ENCODE data around the gene THOC2.

THOC2 gene

DNA sequence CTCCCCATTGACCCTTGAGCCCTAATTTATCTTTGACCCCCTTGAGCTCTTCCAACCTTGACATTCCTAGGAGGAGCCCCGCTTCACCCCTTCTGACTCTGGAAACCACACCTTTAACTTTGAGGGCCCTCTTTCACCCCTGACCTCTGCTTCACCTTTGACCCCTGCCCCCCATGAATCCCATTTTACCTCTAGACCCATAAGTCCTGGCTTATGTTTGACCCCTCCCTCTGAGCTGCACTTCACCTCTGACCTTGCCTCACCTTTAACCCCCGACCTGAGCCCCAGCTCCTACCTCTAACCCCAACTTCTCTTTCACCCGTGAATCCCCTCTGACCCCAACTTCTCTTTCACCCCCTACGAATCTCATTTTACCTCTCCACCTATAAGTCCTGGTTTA lies 169.7 kb downstream of the THOC2 start:
- no peak for DNase-seq

DNA sequence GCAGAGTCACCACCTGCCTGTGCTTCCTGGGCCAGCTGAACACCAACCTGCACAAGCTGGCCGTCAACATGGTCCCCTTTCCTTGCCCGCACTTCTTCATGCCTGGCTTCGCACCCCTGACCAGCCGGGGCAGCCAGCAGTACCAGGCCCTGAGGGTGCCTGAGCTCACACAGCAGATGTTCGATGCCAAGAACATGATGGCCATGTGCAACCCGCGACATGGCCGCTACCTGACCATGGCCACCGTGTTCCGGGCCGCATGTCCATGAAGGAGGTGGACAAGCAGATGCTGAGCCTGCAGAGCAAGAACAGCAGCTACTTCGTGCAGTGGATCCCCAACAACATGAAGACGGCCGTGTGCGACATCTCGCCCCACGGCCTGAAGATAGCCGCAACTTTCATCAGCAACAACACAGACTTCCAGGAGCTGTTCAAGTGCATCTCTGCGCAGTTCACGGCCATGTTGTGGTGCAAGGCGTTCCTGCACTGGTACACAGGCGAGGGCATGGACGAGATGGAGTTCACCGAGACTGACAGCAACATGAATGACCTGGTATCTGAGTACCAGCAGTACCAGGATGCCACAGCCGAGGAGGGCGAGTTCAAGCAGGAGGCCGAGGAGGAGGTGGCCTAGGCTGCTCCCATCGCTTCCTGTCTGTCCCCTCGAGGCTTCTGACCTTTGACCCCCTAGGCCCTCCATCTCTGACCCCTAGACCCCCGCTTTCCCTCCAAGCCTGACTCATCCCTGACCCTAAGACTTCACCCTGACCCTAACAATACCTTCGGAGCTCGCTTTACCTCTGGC lies 170.3 kb downstream of the THOC2 start:
- no peak for DNase-seq

DNA sequence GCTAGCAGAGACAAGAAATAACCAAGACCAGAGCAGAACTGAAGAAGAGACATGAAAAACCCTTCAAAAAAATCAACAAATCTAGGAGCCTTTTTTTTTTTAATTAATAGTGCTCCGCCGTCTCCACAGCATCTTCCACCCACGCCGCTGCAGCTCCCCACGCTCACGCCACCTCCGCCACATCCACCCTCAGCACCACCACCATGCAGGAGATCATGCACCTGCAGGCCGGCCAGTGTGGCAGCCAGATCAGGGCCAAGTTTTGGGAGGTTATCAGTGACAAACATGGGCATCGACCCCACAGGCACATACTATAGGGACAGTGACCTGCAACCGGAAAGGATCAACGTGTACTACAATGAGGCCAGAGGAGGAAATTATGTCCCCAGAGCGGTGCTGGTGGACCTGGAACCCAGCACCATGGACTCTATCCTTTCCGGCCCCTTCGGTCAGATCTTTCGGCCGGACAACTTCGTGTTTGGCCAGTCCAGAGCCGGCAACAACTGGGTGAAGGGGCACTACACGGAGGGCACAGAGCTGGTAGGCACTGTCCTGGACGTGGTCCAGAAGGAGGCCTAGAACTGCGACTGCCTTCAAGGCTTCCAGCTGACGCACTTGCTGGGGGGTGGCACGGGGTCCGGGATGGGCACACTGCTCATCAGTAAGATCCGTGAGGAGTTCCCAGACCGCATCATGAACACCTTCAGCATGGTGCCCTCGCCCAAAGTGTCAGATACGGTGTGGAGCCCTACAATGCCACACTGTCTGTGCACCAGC lies 171.2 kb downstream of the THOC2 start:
- DNase-seq = no peak

DNA sequence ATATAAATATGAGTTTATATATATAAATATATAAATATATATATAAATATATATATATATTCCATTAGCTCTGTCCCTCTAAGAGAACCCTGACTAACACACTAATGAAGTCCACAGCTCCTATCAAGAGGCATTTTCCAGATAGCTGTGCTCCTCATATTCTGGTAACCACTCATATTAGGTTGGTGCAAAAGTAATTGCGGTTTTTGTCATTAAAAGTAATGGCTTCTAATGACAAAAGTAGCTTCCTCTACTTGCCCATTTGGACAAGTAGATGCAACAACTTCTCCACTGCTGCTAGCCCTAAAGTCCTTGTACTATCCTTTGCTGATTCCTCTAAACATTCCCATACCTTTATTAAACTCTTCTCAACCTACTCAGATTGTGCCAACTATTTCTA lies 182.0 kb downstream of the THOC2 start:
- no peak for DNase-seq
